KOPT-K1 (cell line): ENCODE results near the gene RSPH10B2.
"Not testable (repeated sequence)": the region's sequence is repeated elsewhere in the genome, so short reads cannot be mapped to it uniquely, and the experiment has no call there.

Experiments used
- H3K27ac ChIP-seq: fragments of 200-600 bp; sonication (generic); 2 replicates; pipeline ENCODE4 v1.5.1; 2016; ENCODE audit warnings: antibody characterized with exemption, mild to moderate bottlenecking, low read depth, low read length; ENCODE audit not compliant: poor library complexity, severe bottlenecking
- H3K36me3 ChIP-seq: fragments of 200-600 bp; sonication (generic); 2 replicates; pipeline ENCODE4 v1.5.1; 2017; ENCODE audit warnings: antibody characterized with exemption, mild to moderate bottlenecking, low read length, moderate library complexity; ENCODE audit not compliant: insufficient read depth
- H3K9me3 ChIP-seq: fragments of 200-600 bp; sonication (generic); 2 replicates; pipeline ENCODE4 v1.5.1; 2017; ENCODE audit warnings: antibody characterized with exemption, low read length, mild to moderate bottlenecking; ENCODE audit not compliant: insufficient read depth, poor library complexity, severe bottlenecking

The RSPH10B2 gene

DNA sequence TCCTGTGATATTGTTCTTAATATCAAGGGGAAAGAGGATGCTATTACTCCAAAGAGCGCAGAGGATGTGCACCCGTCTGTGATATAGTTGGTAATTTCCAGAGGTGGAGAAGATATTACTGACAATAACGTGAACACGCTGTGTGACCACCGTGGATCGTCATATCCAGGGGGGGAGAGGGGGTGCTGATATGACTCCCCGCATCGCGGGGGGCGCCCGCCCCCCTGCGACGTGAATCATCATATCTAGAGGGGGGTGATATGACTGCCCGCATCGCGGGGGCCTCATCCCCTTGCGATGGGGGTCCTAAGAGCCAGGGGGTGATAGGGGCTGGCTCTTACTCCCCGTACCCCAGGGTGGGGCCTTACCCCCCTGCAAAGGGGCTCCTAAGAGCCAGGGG, 93.8 kb downstream of the RSPH10B2 start:
- not testable (repeated sequence) for H3K27ac ChIP-seq, H3K36me3 ChIP-seq, H3K9me3 ChIP-seq
